Fibroblast of skin of left quadriceps (primary cell): Measurements from ENCODE around the gene GTF3C1.
A peak's percentile ranks its signal among the peaks of the same experiment; 100 is the strongest.

Source experiments
- DNase-seq, 2 experiments: peaks; one replicate each; pipeline ENCODE4 v3.0.0-alpha.2; 2013; ENCODE audit warnings: low read depth in 2 of 2

Gene GTF3C1

GRCh38 chr16:27428026-27428785, 121.5 kb downstream of the GTF3C1 start:
- DNase-seq = no peak

- DNase-seq = no peak
Measured at GRCh38 chr16:27427538-27427937, 122.2 kb downstream of the GTF3C1 start.

- peak; percentile 55 to 59 for DNase-seq
Measured at GRCh38 chr16:27426423-27427408, 123.0 kb downstream of the GTF3C1 start.

- DNase-seq = no peak
Measured at GRCh38 chr16:27425961-27426360, 123.8 kb downstream of the GTF3C1 start.

GRCh38 chr16:27424772-27425498, 124.8 kb downstream of the GTF3C1 start:
- DNase-seq = no peak

GRCh38 chr16:27421961-27422740, 127.6 kb downstream of the GTF3C1 start:
- DNase-seq = no peak

GRCh38 chr16:27417047-27417671, 132.6 kb downstream of the GTF3C1 start:
- DNase-seq = no peak

GRCh38 chr16:27414788-27415431, 134.8 kb downstream of the GTF3C1 start:
- no peak for DNase-seq

- DNase-seq = no peak
Measured at GRCh38 chr16:27413956-27414355, 135.8 kb downstream of the GTF3C1 start.

GRCh38 chr16:27410761-27411160, 139.0 kb downstream of the GTF3C1 start:
- no peak for DNase-seq
